T-cell (primary cell): ENCODE data around the gene RUNX2. TPM values are rescaled to one million over a fixed set of nuclear protein-coding genes. Genes with fewer than 3 reads are reported as not detected.

ENCODE experiments used
- ATAC-seq, 4 experiments: fragments of 200-7000 bp in 3 of 4; fragments of 150-1000 bp in 1 of 4; cut with Tn5 transposase; replicated peaks in 1 of 4; 1 replicate in 3 of 4; 2 replicates in 1 of 4; pipeline ENCODE4 v1.10.0; 2021; ENCODE audit warnings: moderate library complexity in 3 of 4, mild to moderate bottlenecking in 2 of 4, moderate number of reproducible peaks in 1 of 4
- CTCF ChIA-PET, 2 donors: fragments of 300-600 bp; sonication (Branson Sonifier 250); formaldehyde crosslinking; loops; one replicate each; lab custom pipeline; 2022; ENCODE audit warnings: antibody characterized with exemption in 2 of 2; lab: Charles Lee
- POLR2A ChIA-PET, 2 donors: fragments of 300-600 bp; sonication (Branson Sonifier 250); formaldehyde crosslinking; loops; one replicate each; lab custom pipeline; 2022; ENCODE audit warnings: antibody characterized with exemption in 2 of 2; lab: Charles Lee
- DNase-seq, 35 experiments: peaks; one replicate each; pipeline versions ENCODE4 v3.0.0 to v3.0.0-alpha.2; 2013 to 2023
- H3K27ac ChIP-seq: one replicate; pipeline ENCODE4 v1.5.1; 2013; ENCODE audit warnings: low read length
- H3K27me3 ChIP-seq, 2 experiments: replicated peaks in 1 of 2; 1 replicate in 1 of 2; 2 replicates in 1 of 2; pipeline versions ENCODE4 v1.6.1 to v1.7.0; 2013; ENCODE audit warnings: low read length in 1 of 2, mixed read lengths in 1 of 2; ENCODE audit not compliant: control insufficient read depth in 2 of 2, insufficient read depth in 2 of 2; ENCODE audit errors: extremely low read depth in 1 of 2
- H3K36me3 ChIP-seq, 2 donors: 1 replicate in 1 of 2; 2 replicates in 1 of 2; pipeline versions ENCODE4 v1.6.1 to v1.7.0; 2013; ENCODE audit warnings: low read length in 1 of 2; ENCODE audit not compliant: control insufficient read depth in 2 of 2, insufficient read depth in 1 of 2; ENCODE audit errors: extremely low read depth in 1 of 2
- H3K4me1 ChIP-seq, 2 experiments: 1 replicate in 1 of 2; 2 replicates in 1 of 2; pipeline versions ENCODE4 v1.6.1 to v1.7.0; 2013; ENCODE audit warnings: low read length in 2 of 2, mixed read lengths in 1 of 2; ENCODE audit not compliant: insufficient read depth in 2 of 2, control insufficient read depth in 1 of 2; ENCODE audit errors: extremely low read depth in 1 of 2
- H3K4me3 ChIP-seq, 2 donors: 1 replicate in 1 of 2; 2 replicates in 1 of 2; pipeline versions ENCODE4 v1.5.1 to v1.7.0; 2013; ENCODE audit warnings: mild to moderate bottlenecking in 2 of 2, low read length in 1 of 2, moderate library complexity in 1 of 2; ENCODE audit not compliant: control insufficient read depth in 1 of 2; ENCODE audit errors: extremely low read depth in 1 of 2
- H3K9me3 ChIP-seq: 2 replicates; pipeline ENCODE4 v1.7.0; 2013
- H3K27ac Mint-ChIP-seq, 2 donors: one replicate each; pipeline ENCODE4 v1.8.0; 2020 to 2021; ENCODE audit warnings: mild to moderate bottlenecking in 2 of 2, mixed read lengths in 2 of 2
- H3K27me3 Mint-ChIP-seq, 2 donors: one replicate each; pipeline ENCODE4 v1.8.0; 2021 to 2022; ENCODE audit warnings: mixed read lengths in 2 of 2
- H3K36me3 Mint-ChIP-seq: one replicate; pipeline ENCODE4 v1.8.0; 2021; ENCODE audit warnings: mixed read lengths
- H3K4me1 Mint-ChIP-seq, 3 donors: one replicate each; pipeline ENCODE4 v1.8.0; 2020 to 2022; ENCODE audit warnings: mixed read lengths in 3 of 3, mild to moderate bottlenecking in 1 of 3
- H3K4me3 Mint-ChIP-seq, 3 donors: one replicate each; pipeline ENCODE4 v1.8.0; 2020 to 2022; ENCODE audit warnings: mild to moderate bottlenecking in 3 of 3, mixed read lengths in 3 of 3, moderate library complexity in 3 of 3
- H3K9me3 Mint-ChIP-seq, 3 donors: one replicate each; pipeline ENCODE4 v1.8.0; 2020 to 2022; ENCODE audit warnings: mixed read lengths in 3 of 3
- WGBS: methylation state at CpG from one replicate; pipeline ENCODE4 v1.1.5; 2013; ENCODE audit warnings: missing lambda C conversion rate; ENCODE audit not compliant: insufficient coverage; 5-methylcytosine and 5-hydroxymethylcytosine counted together
- total RNA-seq, 35 experiments: library from RNA in 6 of 35; stranded (reverse) in 6 of 35; fragments of 120-200 nt in 1 of 35; gene quantifications; one replicate each; pipeline versions ENCODE4 v1.2.1 to v1.2.4 and lab custom pipeline; 2013 to 2026

Gene RUNX2
- total RNA-seq, 5 donors from 2014 or later (not counting 1 experiment from before 2014, with no cell fraction given): 14.4 to 31.8 (median 22.4) TPM

- peaks cover 4 to 8% of the 10 kb centered on the region in 2 experiments for H3K4me1 ChIP-seq
- 53% methylated on average over 9 of the region's 11 CpGs for WGBS
- Mint-ChIP-seq H3K27ac (peak overlapping the region; percentile 92 to 96), H3K27me3 (no peaks in the 10 kb centered on the region), H3K4me1 (peaks cover 23 to 26% (median 25%) of the 10 kb centered on the region in 3 donors), H3K36me3 (no peaks in the 10 kb centered on the region), H3K9me3 (no peaks in the 10 kb centered on the region), H3K4me3 (peak overlapping the region; percentile 89 to 98 (median 98))
- H3K36me3 ChIP-seq: no peaks in the 10 kb centered on the region
- peak overlapping the region; percentile 97 for H3K27ac ChIP-seq
- ChIA-PET POLR2A (interaction anchor here in 1 of 2 donors (0.8 to 1.0 kb wide), 2 partner anchors 25 to 26 kb away, joined by 3 to 5 read pairs; no protein-coding TSS in a partner anchor), CTCF (interaction anchor here in 1 of 2 donors (2.6 kb wide), 1 partner anchor 338 kb away, joined by 10 read pairs; no protein-coding TSS in a partner anchor)
- DNase-seq: no peak
- no peaks in the 10 kb centered on the region for H3K27me3 ChIP-seq
- H3K9me3 ChIP-seq: no peaks in the 10 kb centered on the region
- peak overlapping the region; percentile 91 to 93 for H3K4me3 ChIP-seq
- ATAC-seq: no peak
Measured at GRCh38 chr6:45376310-45377042, 48.3 kb downstream of the RUNX2 start.

DNA sequence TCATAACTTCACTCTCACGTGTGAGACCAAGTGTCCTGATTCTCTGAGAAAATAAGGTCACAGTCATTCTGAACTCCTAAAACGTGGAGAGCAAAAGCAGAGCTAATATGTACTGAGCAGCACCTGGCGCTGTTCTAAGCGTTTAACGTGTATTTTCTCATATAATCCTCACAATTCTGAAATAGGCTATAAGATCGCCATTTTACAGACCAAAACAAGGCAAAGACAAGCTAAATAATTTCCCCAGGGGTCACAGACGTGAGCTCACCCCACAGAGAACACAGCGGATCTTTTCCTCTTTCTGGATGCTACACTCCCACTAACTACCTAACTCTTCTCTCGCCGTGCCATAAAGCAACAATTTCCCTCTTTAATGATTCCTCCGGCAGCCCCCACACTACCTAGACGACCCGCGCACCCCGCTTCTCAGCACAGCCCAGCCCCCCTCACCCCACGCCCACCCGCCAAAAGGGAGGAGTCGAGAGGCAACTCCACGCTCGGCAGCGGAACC, 49.0 kb downstream of the RUNX2 start:
- peak overlapping the region; percentile 89 to 98 (median 98) for H3K4me3 Mint-ChIP-seq
- peak overlapping the region; percentile 92 to 96 for H3K27ac Mint-ChIP-seq
- peaks cover 23 to 26% (median 25%) of the 10 kb centered on the region in 3 donors for H3K4me1 Mint-ChIP-seq
- Histone ChIP-seq H3K4me1 (peaks cover 4 to 8% of the 10 kb centered on the region in 2 experiments), H3K36me3 (no peaks in the 10 kb centered on the region), H3K27ac (peak overlapping the region; percentile 97), H3K27me3 (no peaks in the 10 kb centered on the region), H3K9me3 (no peaks in the 10 kb centered on the region), H3K4me3 (peak overlapping the region; percentile 91 to 93)
- H3K27me3 Mint-ChIP-seq: no peaks in the 10 kb centered on the region
- ChIA-PET POLR2A (interaction anchor here in 1 of 2 donors (1.0 kb wide), 1 partner anchor 26 kb away, joined by 5 read pairs; no protein-coding TSS in a partner anchor), CTCF (interaction anchor here (0.6 to 2.6 kb wide), 7 partner anchors 42 to 721 kb away, joined by 3 to 10 read pairs (median 4); no protein-coding TSS in a partner anchor)
- WGBS: 0% methylated on average over 21 of the region's 21 CpGs
- ATAC-seq (peak in 1 of 4 experiments; percentile 0), DNase-seq (peak in 10 of 35 experiments; percentile 57 to 81 (median 76))
- no peaks in the 10 kb centered on the region for H3K9me3 Mint-ChIP-seq
- H3K36me3 Mint-ChIP-seq: no peaks in the 10 kb centered on the region

- Histone ChIP-seq H3K9me3 (no peaks in the 10 kb centered on the region), H3K4me3 (peak within 1 kb of the TSS; percentile 91 to 93), H3K27me3 (no peaks in the 10 kb centered on the region), H3K27ac (peak within 1 kb of the TSS; percentile 97), H3K36me3 (no peaks in the 10 kb centered on the region), H3K4me1 (peaks cover 4 to 8% of the 10 kb centered on the region in 2 experiments)
- H3K27ac Mint-ChIP-seq: peak within 1 kb of the TSS; percentile 92 to 96
- peak; percentile 81 to 96 (median 88) for DNase-seq
- peak within 1 kb of the TSS; percentile 89 to 98 (median 98) for H3K4me3 Mint-ChIP-seq
- peak; percentile 84 to 88 (median 87) for ATAC-seq
- H3K27me3 Mint-ChIP-seq: no peaks in the 10 kb centered on the region
- no peaks in the 10 kb centered on the region for H3K9me3 Mint-ChIP-seq
- ChIA-PET POLR2A (interaction anchor here in 1 of 2 donors (0.6 to 1.0 kb wide), 5 partner anchors 24 to 459 kb away, joined by 3 to 12 read pairs (median 5); no protein-coding TSS in a partner anchor), CTCF (interaction anchor here (0.5 to 2.6 kb wide), 12 partner anchors 42 to 722 kb away, joined by 3 to 10 read pairs (median 4); no protein-coding TSS in a partner anchor)
- H3K4me1 Mint-ChIP-seq: peaks cover 23 to 26% (median 25%) of the 10 kb centered on the region in 3 donors
- H3K36me3 Mint-ChIP-seq: no peaks in the 10 kb centered on the region
- 0% methylated on average over 69 of the region's 75 CpGs for WGBS
Measured at GRCh38 chr6:45377554-45378333, 49.6 kb downstream of the RUNX2 start, which contains the start of gene SUPT3H. SUPT3H (minus strand) TSS chr6:45377934.

DNA sequence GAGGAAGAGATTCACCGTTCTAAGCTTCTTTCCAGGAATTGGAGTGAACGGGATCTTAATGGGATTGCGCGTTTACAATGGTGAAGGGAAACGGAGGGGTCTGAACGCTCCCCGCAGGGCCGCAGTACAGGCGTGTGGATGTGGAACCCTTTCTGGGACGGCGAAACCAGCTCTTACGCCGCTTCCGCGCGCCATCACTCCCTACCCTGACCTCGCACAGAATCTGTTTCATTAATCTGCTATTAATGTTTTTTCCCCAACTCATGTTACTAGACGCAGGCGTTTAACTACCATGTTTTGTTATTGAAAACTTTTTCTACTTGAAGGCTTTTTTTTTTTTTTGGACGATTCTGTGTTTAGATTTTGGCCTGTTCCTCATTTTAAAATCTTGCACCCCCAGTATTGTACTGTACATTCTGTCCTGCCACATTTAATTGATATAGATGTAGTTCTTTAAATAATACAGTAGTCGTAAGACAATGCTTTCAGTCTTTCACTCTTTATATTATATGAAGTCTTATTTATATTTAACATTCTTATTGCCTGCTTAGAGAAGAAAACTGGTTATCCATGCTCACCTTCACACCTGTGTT, 50.3 kb downstream of the RUNX2 start:
- peak overlapping the region; percentile 89 to 98 (median 98) for H3K4me3 Mint-ChIP-seq
- ATAC-seq (peak in 1 of 4 experiments; percentile 12), DNase-seq (peak in 7 of 35 experiments; percentile 0 to 55 (median 3))
- no peaks in the 10 kb centered on the region for H3K27me3 Mint-ChIP-seq
- H3K36me3 ChIP-seq: no peaks in the 10 kb centered on the region
- H3K4me1 Mint-ChIP-seq: peaks cover 23 to 26% (median 25%) of the 10 kb centered on the region in 3 donors
- H3K9me3 Mint-ChIP-seq: no peaks in the 10 kb centered on the region
- POLR2A ChIA-PET: interaction anchor here in 1 of 2 donors (0.6 to 0.7 kb wide), 2 partner anchors 24 to 77 kb away, joined by 4 to 10 read pairs; no protein-coding TSS in a partner anchor
- peak overlapping the region; percentile 92 to 96 for H3K27ac Mint-ChIP-seq
- no peaks in the 10 kb centered on the region for H3K36me3 Mint-ChIP-seq
- H3K4me3 ChIP-seq: peak overlapping the region; percentile 91 to 93
- H3K4me1 ChIP-seq: peaks cover 4 to 8% of the 10 kb centered on the region in 2 experiments
- CTCF ChIA-PET: interaction anchor here in 1 of 2 donors (0.7 to 2.6 kb wide), 8 partner anchors 41 to 723 kb away, joined by 3 to 10 read pairs (median 4); no protein-coding TSS in a partner anchor
- peak overlapping the region; percentile 97 for H3K27ac ChIP-seq
- H3K27me3 ChIP-seq: no peaks in the 10 kb centered on the region
- H3K9me3 ChIP-seq: no peaks in the 10 kb centered on the region
- WGBS: 0% methylated on average over 17 of the region's 21 CpGs

DNA sequence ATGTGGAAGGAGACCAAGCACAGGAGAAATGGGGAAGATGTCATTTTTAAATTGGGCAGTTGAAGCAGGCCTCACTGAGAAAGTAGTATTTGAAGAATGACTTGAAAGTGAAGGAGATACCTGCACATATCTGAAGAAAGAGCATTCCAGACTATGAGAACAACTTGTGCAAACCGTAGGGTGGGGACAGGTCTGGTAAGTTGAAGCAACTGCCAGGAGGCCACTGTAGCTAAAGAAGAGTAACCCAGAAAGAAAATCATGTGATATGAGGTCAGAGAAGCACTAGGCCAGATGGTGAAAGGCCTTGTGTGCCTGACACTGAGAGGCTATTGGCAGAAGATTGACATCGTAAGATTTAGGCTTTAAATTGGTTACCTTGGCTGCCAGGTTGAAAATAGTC, 54.3 kb downstream of the RUNX2 start:
- no peaks in the 10 kb centered on the region for H3K9me3 ChIP-seq
- no peaks in the 10 kb centered on the region for H3K36me3 ChIP-seq
- Mint-ChIP-seq H3K9me3 (no peaks in the 10 kb centered on the region), H3K36me3 (no peaks in the 10 kb centered on the region), H3K27ac (no peak overlapping the region), H3K27me3 (peaks cover 0 to 3% of the 10 kb centered on the region in 2 donors), H3K4me3 (no peak overlapping the region), H3K4me1 (peaks cover 6 to 11% (median 10%) of the 10 kb centered on the region in 3 donors)
- CTCF ChIA-PET: no interaction called here
- POLR2A ChIA-PET: no interaction called here
- no peaks in the 10 kb centered on the region for H3K27me3 ChIP-seq
- no peak overlapping the region for H3K27ac ChIP-seq
- DNase-seq: no peak
- no peak overlapping the region for H3K4me3 ChIP-seq
- ATAC-seq: no peak
- WGBS: 100% methylated on average over 2 of the region's 2 CpGs
- peaks cover 4% of the 10 kb centered on the region in 2 experiments for H3K4me1 ChIP-seq
